PC-3 (cell line): ENCODE results near the gene FRG1. TPM values are rescaled to one million over a fixed set of nuclear protein-coding genes. Genes with fewer than 3 reads are reported as not detected.
"Not testable (repeated sequence)": the region's sequence is repeated elsewhere in the genome, so short reads cannot be mapped to it uniquely, and the experiment has no call there.

Experiments used
- ATAC-seq: fragments of 200-7000 bp; cut with Tn5 transposase; 2 replicates; pipeline ENCODE4 v1.9.1; 2020; ENCODE audit warnings: mild to moderate bottlenecking, moderate library complexity
- BruUV-seq: library from RNA; stranded (reverse); fragments of 400-500 nt; replicated peaks from 2 replicates; lab custom pipeline; 2021; lab: Mats Ljungman, UMichigan
- CTCF ChIA-PET: fragments of 300-600 bp; sonication (Branson Sonifier 250); formaldehyde crosslinking; loops from one replicate; lab custom pipeline; 2022; ENCODE audit warnings: antibody characterized with exemption; lab: Charles Lee
- POLR2A ChIA-PET: fragments of 300-600 bp; sonication (Branson Sonifier 250); formaldehyde crosslinking; loops from one replicate; lab custom pipeline; 2022; ENCODE audit warnings: antibody characterized with exemption; ENCODE audit not compliant: unreplicated experiment; lab: Charles Lee
- DNase-seq: peaks from one replicate; pipeline ENCODE4 v3.0.0-alpha.2; 2015
- H2AFZ ChIP-seq: fragments of 300-600 bp; sonication (generic); 2 replicates; pipeline ENCODE4 v1.6.0; 2016; ENCODE audit warnings: antibody characterized with exemption, low read length
- H3F3A ChIP-seq: fragments of 300-600 bp; sonication (generic); one replicate; pipeline ENCODE4 v1.6.0; 2017; ENCODE audit warnings: antibody characterized with exemption, low read length, control low read depth, mild to moderate bottlenecking; ENCODE audit not compliant: unreplicated experiment
- H3K27ac ChIP-seq: fragments of 300-600 bp; sonication (generic); 2 replicates; pipeline ENCODE4 v1.5.1; 2016; ENCODE audit warnings: mild to moderate bottlenecking, low read length
- H3K27me3 ChIP-seq: fragments of 300-600 bp; sonication (generic); 2 replicates; pipeline ENCODE4 v1.6.1; 2016; ENCODE audit warnings: low read length, mixed read lengths
- H3K36me3 ChIP-seq: fragments of 300-600 bp; sonication (generic); 2 replicates; pipeline ENCODE4 v1.6.1; 2016; ENCODE audit warnings: low read depth, mixed run types, low read length, mixed read lengths
- H3K4me1 ChIP-seq: fragments of 300-600 bp; sonication (generic); 2 replicates; pipeline ENCODE4 v1.5.1; 2016; ENCODE audit warnings: low read length; ENCODE audit not compliant: insufficient read depth
- H3K4me2 ChIP-seq: fragments of 300-600 bp; sonication (generic); 2 replicates; pipeline ENCODE4 v1.6.0; 2016; ENCODE audit warnings: low read length
- H3K4me3 ChIP-seq: fragments of 300-600 bp; sonication (generic); 2 replicates; pipeline ENCODE4 v1.5.1; 2016; ENCODE audit warnings: mild to moderate bottlenecking, low read length, mixed read lengths
- H3K79me2 ChIP-seq: fragments of 300-600 bp; sonication (generic); 2 replicates; pipeline ENCODE4 v1.6.1; 2017; ENCODE audit warnings: low read length, mixed read lengths
- H3K9ac ChIP-seq: fragments of 300-600 bp; sonication (generic); 2 replicates; pipeline ENCODE4 v1.6.0; 2016; ENCODE audit warnings: mild to moderate bottlenecking, low read length
- H3K9me2 ChIP-seq: fragments of 300-600 bp; sonication (generic); replicated peaks from 2 replicates; pipeline ENCODE4 v1.6.1; 2016; ENCODE audit warnings: mixed run types, low read length, mixed read lengths
- H3K9me3 ChIP-seq: fragments of 300-600 bp; sonication (generic); 2 replicates; pipeline ENCODE4 v1.6.1; 2016; ENCODE audit warnings: low read length, mixed read lengths
- H4K20me1 ChIP-seq: fragments of 300-600 bp; sonication (generic); 2 replicates; pipeline ENCODE4 v1.6.1; 2016; ENCODE audit warnings: low read length, mixed read lengths
- CTCF ChIP-seq: fragments of 300-600 bp; sonication (generic); conservative IDR thresholded peaks from 2 replicates; pipeline ENCODE4 v1.5.1; 2017; ENCODE audit warnings: antibody characterized with exemption, low read depth, mild to moderate bottlenecking, low read length
- EZH2 ChIP-seq: fragments of 300-600 bp; sonication (generic); IDR thresholded peaks from one replicate; pipeline ENCODE4 v1.6.1; 2017; ENCODE audit warnings: antibody characterized with exemption, mild to moderate bottlenecking, low read length; ENCODE audit not compliant: unreplicated experiment
- EZH2phosphoT487 ChIP-seq: fragments of 300-600 bp; sonication (generic); IDR thresholded peaks from 2 replicates; pipeline ENCODE4 v1.6.1; 2018; ENCODE audit warnings: mild to moderate bottlenecking, antibody characterized with exemption, low read length, borderline replicate concordance
- intact Hi-C: fragments of 100-400 bp; cut with micrococcal nuclease; formaldehyde crosslinking; loops from 2 replicates; pipeline ENCODE4 v1.9.0; 2023
- total RNA-seq: library from RNA; depleted of rRNA; stranded (reverse); fragments of >200 nt; gene quantifications from 2 replicates; pipeline ENCODE4 v1.2.3, GENCODE V29; 2014

The FRG1 gene
- total RNA-seq, 1 experiment from 2014 or later: 19.0 TPM

GRCh38 chr4:189981970-189982369 is 41.3 kb downstream of the FRG1 start:
- Histone ChIP-seq H3K9ac (no peak overlapping the region), H3F3A (no peaks in the 10 kb centered on the region), H3K4me3 (no peak overlapping the region), H4K20me1 (no peaks in the 10 kb centered on the region), H3K36me3 (no peaks in the 10 kb centered on the region), H2AFZ (no peak overlapping the region), H3K27ac (no peak overlapping the region), H3K79me2 (no peaks in the 10 kb centered on the region), H3K9me2 (no peaks in the 10 kb centered on the region), H3K9me3 (no peaks in the 10 kb centered on the region), H3K27me3 (no peaks in the 10 kb centered on the region), H3K4me2 (no peak overlapping the region), H3K4me1 (no peaks in the 10 kb centered on the region)
- intact Hi-C loops: no loop called here
- ATAC-seq (no peak), DNase-seq (no peak)
- ChIA-PET CTCF (no interaction called here), POLR2A (no interaction called here)
- BruUV-seq: no TSS peak
- TF ChIP-seq EZH2 (no peak), EZH2phosphoT487 (no peak), CTCF (no peak)

DNA sequence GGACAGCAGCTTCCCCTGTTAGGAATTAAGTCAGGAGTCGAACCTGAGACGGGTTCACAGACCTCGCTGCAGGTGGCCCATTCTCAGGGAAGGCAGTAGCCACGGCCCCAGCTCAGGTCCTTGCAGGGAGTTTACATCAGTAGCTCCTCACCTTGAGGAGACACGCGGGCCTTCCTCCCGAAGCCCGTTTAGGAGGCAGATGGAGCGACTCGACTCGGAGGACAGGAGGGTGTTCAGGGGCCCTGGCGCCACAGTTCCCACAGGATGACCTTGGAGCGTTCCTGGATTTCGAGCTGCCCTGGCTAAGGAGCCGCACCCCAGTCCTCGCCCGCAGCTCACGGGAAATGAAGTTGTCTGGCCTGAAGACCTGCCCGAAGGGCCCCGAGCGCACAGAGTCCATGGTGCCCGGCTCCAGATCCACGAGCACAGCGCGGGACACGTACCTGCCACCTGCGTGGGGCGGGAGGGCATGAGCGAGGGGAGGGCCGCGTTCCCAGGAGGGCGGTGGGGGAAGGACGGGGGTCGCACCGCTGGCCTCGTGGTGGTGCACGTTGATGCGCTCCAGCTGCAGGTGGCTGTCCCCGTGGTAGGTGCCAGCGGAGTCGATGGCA is 43.3 kb downstream of the FRG1 start:
- H3K4me1 ChIP-seq, H3F3A ChIP-seq, H3K79me2 ChIP-seq, BruUV-seq, H3K27ac ChIP-seq, H3K4me3 ChIP-seq, H3K4me2 ChIP-seq, H3K27me3 ChIP-seq, H4K20me1 ChIP-seq, POLR2A ChIA-PET, intact Hi-C loops, H3K9me2 ChIP-seq, H3K9ac ChIP-seq, H2AFZ ChIP-seq, H3K36me3 ChIP-seq, H3K9me3 ChIP-seq, DNase-seq, CTCF ChIA-PET, ATAC-seq: not testable (repeated sequence)

GRCh38 chr4:189984661-189985060 is 44.0 kb downstream of the FRG1 start:
- H4K20me1 ChIP-seq, DNase-seq, POLR2A ChIA-PET, H3K4me2 ChIP-seq, H3K36me3 ChIP-seq, CTCF ChIA-PET, H3K9ac ChIP-seq, H3K4me1 ChIP-seq, H3K27me3 ChIP-seq, H3K9me2 ChIP-seq, ATAC-seq, intact Hi-C loops, BruUV-seq, H3K27ac ChIP-seq, H3F3A ChIP-seq, H2AFZ ChIP-seq, H3K79me2 ChIP-seq, H3K4me3 ChIP-seq, H3K9me3 ChIP-seq: not testable (repeated sequence)

- H3K9me3 ChIP-seq, BruUV-seq, H3K27ac ChIP-seq, H3K79me2 ChIP-seq, CTCF ChIA-PET, POLR2A ChIA-PET, H3K4me3 ChIP-seq, H3F3A ChIP-seq, H3K9ac ChIP-seq, H3K4me1 ChIP-seq, H3K4me2 ChIP-seq, intact Hi-C loops, H3K36me3 ChIP-seq, H2AFZ ChIP-seq, H3K9me2 ChIP-seq, H3K27me3 ChIP-seq, DNase-seq, ATAC-seq, H4K20me1 ChIP-seq: not testable (repeated sequence)
Observed at GRCh38 chr4:189985651-189986243, 45.1 kb downstream of the FRG1 start.
